ENCODE data around the gene TUBG2.

GRCh38 chr17:42623732-42624596, 35.1 kb upstream of the TUBG2 start:
- no peak for TF ChIP-seq ZC3H10 (CRISPR knock-in tag; IDR thresholded peaks at IDR 0.05)
- no peak for TF ChIP-seq CSDC2 (CRISPR knock-in tag; IDR thresholded peaks at IDR 0.05)
- TF ChIP-seq ZFP30 (CRISPR knock-in tag; IDR thresholded peaks at IDR 0.05) = no peak
- TF ChIP-seq TOX (CRISPR knock-in tag; IDR thresholded peaks at IDR 0.05; ENCODE audit: borderline replicate concordance) = no peak
